GM19025 (cell line): ENCODE measurements around the gene HACE1.
"Not testable (repeated sequence)": the region's sequence is repeated elsewhere in the genome, so short reads cannot be mapped to it uniquely, and the experiment has no call there.

Source experiments
- ATAC-seq: cut with Tn5 transposase; IDR thresholded peaks from one replicate; pipeline ENCODE4 v1.9.1; 2021; ENCODE audit warnings: mild to moderate bottlenecking, low read depth, moderate library complexity; ENCODE audit not compliant: unreplicated experiment

Gene HACE1, protein sequence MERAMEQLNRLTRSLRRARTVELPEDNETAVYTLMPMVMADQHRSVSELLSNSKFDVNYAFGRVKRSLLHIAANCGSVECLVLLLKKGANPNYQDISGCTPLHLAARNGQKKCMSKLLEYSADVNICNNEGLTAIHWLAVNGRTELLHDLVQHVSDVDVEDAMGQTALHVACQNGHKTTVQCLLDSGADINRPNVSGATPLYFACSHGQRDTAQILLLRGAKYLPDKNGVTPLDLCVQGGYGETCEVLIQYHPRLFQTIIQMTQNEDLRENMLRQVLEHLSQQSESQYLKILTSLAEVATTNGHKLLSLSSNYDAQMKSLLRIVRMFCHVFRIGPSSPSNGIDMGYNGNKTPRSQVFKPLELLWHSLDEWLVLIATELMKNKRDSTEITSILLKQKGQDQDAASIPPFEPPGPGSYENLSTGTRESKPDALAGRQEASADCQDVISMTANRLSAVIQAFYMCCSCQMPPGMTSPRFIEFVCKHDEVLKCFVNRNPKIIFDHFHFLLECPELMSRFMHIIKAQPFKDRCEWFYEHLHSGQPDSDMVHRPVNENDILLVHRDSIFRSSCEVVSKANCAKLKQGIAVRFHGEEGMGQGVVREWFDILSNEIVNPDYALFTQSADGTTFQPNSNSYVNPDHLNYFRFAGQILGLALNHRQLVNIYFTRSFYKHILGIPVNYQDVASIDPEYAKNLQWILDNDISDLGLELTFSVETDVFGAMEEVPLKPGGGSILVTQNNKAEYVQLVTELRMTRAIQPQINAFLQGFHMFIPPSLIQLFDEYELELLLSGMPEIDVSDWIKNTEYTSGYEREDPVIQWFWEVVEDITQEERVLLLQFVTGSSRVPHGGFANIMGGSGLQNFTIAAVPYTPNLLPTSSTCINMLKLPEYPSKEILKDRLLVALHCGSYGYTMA

GRCh38 chr6:104859225-104860146 lies at the start of gene HACE1:
Gene HACE1 (minus strand): TSS chr6:104859919. CDS start chr6:104859642, 277 bp downstream.
- peak; percentile 99 for ATAC-seq

DNA sequence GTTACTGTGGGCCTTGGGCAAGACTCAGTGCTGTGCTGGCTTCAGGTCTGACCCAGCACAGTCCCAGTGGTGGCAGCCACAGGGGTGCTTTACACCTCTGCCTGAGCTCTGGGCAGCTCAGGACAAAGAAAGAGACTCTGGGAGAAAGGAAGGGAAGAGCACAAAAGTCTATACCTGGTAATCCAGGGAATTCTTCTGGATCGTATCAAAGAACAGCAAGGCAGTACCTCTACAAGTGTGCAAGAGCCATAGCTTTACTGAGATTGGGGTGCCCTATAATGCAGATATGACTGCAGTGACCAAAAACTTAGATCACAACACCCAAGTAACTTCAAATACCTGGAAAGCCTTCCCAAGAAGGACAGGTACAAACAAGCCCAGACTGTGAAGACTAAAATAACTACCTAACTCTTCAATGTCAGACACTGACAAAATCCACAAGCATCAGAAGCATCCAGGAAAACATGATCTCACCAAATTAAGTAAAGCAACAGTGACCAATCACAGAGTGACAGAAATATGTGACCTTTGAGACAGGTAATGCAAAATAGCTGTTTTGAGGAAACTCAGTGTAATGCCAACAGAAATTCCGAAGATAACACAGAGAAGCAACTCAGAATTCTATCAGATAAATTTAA lies 49.3 kb upstream of the HACE1 start:
- no peak for ATAC-seq

- ATAC-seq, result no peak
These were observed 48.5 kb upstream of the HACE1 start for GRCh38 chr6:104908031-104908887.

DNA sequence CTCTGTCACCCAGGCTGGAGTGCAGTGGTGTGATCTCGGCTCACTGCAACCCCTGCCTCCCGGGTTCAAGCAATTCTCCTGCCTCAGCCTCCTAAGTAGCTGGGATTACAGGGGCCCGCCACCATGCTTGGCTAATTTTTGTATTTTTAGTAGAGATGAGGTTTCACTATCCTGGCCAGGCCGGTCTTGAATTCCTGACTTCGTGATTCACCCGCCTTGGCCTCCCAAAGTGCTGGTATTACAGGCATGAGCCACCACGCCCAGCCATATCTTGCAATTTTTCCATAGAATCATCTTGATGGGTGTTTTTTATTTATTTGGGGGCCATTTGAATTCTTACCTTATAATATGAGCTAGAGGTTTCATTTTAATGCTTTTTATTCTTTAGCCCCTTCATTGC lies 39.2 kb upstream of the HACE1 start:
- ATAC-seq, result not testable (repeated sequence)

- no peak for ATAC-seq
These were observed 37.2 kb upstream of the HACE1 start for GRCh38 chr6:104896914-104897313.

- no peak for ATAC-seq
These were observed 28.3 kb upstream of the HACE1 start for GRCh38 chr6:104888066-104888465.

DNA sequence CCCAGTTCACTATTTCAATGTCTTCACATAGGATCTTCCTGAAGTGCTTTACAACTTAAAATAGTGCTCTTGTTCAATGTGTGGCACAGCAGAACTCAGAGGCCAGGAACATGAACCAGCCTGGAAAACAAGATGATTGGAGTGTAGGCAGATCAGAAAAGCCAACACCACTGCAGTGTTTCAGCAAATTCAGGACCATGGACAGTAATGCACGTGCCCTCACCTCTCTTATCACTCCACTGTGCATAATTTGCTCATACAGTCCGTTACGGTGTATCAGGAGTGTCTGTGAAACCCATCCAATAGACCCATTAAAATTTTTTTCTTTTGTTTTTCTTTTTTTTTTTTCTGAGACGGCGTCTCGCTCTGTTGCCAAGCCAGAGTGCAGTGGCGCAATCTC lies 27.6 kb upstream of the HACE1 start:
- no peak for ATAC-seq

- no peak for ATAC-seq
These were observed 25.9 kb upstream of the HACE1 start for GRCh38 chr6:104885518-104886043.

DNA sequence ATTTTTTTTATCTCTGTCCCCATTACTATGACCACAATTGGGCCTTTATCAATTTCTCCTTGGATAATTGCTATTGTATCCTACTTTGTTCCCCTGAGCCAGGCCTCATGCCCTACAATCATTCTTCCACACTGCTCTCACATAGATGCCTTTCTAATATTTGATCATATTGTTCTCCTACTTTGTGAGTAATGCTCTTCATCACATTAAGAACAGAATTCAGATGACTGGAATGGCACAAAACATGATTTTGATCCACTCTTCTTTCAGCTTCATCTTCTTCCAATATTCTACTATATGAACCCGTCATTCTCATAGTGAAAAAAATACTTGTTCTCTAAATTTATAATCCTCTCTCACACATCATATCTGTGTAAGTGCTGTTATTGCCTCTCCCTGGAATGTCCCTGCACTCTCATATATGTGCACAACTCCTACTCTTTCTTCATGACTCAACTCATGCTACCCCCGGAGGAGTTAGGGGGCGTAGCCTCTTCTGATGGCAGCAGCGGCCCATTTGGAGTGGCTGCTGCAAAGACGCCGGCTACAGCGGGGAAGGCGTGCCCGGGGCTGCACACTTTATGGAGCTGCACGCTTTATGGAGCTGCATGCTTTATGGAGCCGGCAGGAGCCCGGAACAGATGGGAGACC lies 25.3 kb upstream of the HACE1 start:
- ATAC-seq, result no peak

- ATAC-seq, result no peak
These were observed 22.4 kb upstream of the HACE1 start for GRCh38 chr6:104881964-104882668.

- ATAC-seq, result no peak
These were observed 2.7 kb upstream of the HACE1 start for GRCh38 chr6:104862456-104862855.

- ATAC-seq, result no peak
These were observed 502 bp upstream of the HACE1 start for GRCh38 chr6:104860221-104860620.

DNA sequence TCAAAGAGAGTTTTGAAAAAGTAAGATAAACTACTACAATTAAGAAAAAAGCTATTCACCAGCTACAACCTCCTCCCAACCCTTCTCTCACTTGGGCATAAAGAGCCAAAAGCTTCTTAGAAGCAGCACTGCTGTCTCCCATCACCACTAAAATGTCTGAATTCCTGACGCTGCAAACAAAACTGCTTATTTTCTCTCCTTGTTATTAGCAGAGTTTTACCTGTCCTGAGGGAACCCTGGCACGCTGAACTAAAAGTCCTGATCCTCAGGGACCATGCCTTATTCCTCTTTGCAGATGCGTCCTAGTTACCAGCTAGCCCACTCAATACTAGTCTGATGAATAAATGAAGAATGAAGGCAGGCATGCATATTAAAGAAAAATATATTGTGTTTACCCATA lies 1.1 kb downstream of the HACE1 start:
- ATAC-seq, result no peak

DNA sequence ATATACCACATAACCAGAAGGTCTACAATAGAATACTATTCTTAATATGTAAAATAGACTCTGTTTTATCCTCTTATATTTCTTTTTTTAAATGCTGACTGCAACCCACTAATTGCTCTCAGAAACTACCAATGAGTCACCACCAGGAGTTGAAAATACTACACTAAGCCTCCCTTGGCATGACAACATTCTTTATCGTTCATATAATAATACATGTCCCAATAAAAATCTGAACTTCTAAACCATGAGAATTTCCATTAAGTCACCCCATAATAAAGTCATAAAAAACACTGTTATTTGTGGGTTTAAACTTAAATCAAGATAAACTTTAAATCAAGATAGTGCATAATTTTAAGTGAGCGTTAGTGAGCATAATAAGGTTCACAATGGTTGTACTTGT lies 4.2 kb downstream of the HACE1 start:
- ATAC-seq, result no peak

GRCh38 chr6:104847721-104848120 lies 12.0 kb downstream of the HACE1 start:
- not testable (repeated sequence) for ATAC-seq

GRCh38 chr6:104843229-104843628 lies 16.5 kb downstream of the HACE1 start:
- no peak for ATAC-seq

GRCh38 chr6:104837158-104837557 lies 22.6 kb downstream of the HACE1 start:
- no peak for ATAC-seq
